Mesodermal cell (in vitro differentiated cells): ENCODE results near the gene ZNF397.
A peak's percentile ranks its signal among the peaks of the same experiment; 100 is the strongest.

Experiments
- H3K27ac ChIP-seq: 2 replicates; pipeline ENCODE4 v1.7.0; 2013; ENCODE audit warnings: mild to moderate bottlenecking, low read depth, low read length, moderate library complexity; ENCODE audit not compliant: severe bottlenecking
- H3K36me3 ChIP-seq: 2 replicates; pipeline ENCODE4 v1.7.1; 2013; ENCODE audit warnings: mild to moderate bottlenecking, low read length, moderate library complexity; ENCODE audit not compliant: control insufficient read depth, insufficient read depth
- H3K4me1 ChIP-seq: one replicate; pipeline ENCODE4 v1.7.1; 2013; ENCODE audit warnings: mild to moderate bottlenecking, low read length; ENCODE audit not compliant: insufficient read depth, control insufficient read depth, poor library complexity, severe bottlenecking
- H3K4me3 ChIP-seq: 2 replicates; pipeline ENCODE4 v1.7.0; 2013; ENCODE audit warnings: low read length, control low read depth, mild to moderate bottlenecking; ENCODE audit not compliant: insufficient read depth, poor library complexity, severe bottlenecking; ENCODE audit errors: extremely low read depth
- H3K9me3 ChIP-seq: 2 replicates; pipeline ENCODE4 v1.7.1; 2013; ENCODE audit warnings: mild to moderate bottlenecking, low read length, moderate library complexity; ENCODE audit not compliant: control insufficient read depth
- WGBS, 2 experiments: methylation state at CpG; one replicate each; pipeline ENCODE4 v1.1.5; 2013; ENCODE audit warnings: missing lambda C conversion rate in 2 of 2; ENCODE audit not compliant: insufficient coverage in 2 of 2; 5-methylcytosine and 5-hydroxymethylcytosine counted together

The ZNF397 gene

DNA sequence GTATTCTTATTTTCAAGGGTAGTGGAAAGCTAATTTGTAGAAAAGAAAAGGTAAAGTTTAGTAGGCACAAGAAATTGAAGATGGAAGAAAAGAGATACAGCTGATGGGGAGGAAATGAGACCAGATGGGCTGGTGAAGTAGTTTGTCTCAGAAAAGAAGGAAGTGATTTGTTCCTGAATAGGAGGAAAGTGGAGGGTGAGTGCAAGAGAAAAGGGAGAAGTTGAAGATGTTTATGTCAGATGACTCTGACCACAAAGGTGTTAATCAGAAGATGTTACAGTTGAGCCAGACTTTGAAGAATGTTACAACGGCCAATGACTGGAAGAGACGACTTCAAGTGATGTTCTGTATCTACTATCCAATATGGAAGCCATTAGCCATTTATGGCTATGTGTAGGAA lies 28.0 kb downstream of the ZNF397 start:
- H3K27ac ChIP-seq: no peak overlapping the region
- no peaks in the 10 kb centered on the region for H3K36me3 ChIP-seq
- H3K9me3 ChIP-seq: peaks cover 12% of the 10 kb centered on the region
- WGBS, 2 experiments: 93 to 100% methylated on average over 2 of the region's 2 CpGs
- H3K4me1 ChIP-seq: no peaks in the 10 kb centered on the region
- no peak overlapping the region for H3K4me3 ChIP-seq

DNA sequence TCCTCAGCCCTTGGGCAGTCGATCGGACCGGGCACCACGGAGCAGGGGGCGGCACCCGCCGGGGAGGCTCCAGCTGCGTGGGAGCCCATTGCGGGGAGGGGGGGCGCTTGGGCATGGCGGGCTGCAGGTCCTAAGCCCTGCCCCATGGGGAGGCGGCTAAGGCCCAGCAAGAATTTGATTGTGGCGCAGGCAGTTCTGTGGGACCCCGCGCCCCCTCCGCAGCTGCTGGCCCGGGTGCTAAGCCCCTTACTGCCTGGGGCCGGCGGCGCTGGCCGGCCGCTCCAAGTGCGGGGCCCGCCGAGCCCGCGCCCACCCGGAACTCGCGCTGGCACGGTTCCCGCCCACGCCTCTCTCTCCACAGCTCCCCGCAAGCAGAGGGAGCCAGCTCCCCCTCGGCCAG lies 30.8 kb downstream of the ZNF397 start:
- Histone ChIP-seq H3K36me3 (no peaks in the 10 kb centered on the region), H3K9me3 (peaks cover 16% of the 10 kb centered on the region), H3K27ac (no peak overlapping the region), H3K4me1 (no peaks in the 10 kb centered on the region), H3K4me3 (no peak overlapping the region)
- WGBS, 2 experiments: 89 to 94% methylated on average over 33 to 34 of the region's 35 CpGs

DNA sequence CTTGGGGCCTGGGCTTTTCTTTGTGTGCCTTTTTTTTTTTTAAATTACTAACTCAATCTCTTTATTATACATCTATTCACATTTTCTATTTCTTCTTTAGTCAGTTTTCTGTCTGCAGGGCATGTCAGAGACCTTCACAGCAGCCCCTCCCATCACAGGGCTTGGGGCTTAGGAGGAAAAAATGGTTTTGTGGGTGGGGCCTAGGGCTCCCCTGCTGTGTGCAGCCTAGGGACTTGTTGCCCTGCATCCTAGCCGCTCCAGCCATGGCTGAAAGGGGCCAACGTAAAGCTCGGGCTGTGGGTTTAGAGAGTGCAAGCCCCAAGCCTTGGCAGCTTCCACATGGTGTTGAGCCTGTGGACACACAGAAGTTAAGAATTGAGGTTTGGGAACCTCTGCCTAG lies 35.4 kb downstream of the ZNF397 start:
- H3K4me3 ChIP-seq: no peak overlapping the region
- 94 to 100% methylated on average over 2 to 3 of the region's 3 CpGs for WGBS, 2 experiments
- peaks cover 21% of the 10 kb centered on the region for H3K9me3 ChIP-seq
- no peak overlapping the region for H3K27ac ChIP-seq
- H3K36me3 ChIP-seq: no peaks in the 10 kb centered on the region
- H3K4me1 ChIP-seq: no peaks in the 10 kb centered on the region

DNA sequence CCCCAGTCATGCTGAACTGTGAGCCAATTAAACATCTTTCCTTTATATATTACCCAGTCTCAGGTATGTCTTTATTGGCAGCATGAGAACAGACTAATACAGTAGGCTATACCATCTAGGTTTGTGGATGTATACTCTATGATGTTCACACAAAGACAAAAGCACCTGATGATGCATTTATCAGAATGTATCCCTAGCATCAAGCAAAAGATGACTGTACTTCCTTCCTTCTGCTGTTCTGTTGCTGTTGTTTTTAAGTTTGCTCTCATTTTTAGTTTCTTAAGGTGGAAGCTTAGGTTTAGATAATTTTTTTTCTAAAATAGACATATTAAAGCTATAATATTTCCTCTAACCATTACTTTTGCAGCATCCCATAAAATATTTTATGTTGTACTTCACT lies 36.8 kb downstream of the ZNF397 start:
- Histone ChIP-seq H3K4me1 (peaks cover 8% of the 10 kb centered on the region), H3K9me3 (peaks cover 21% of the 10 kb centered on the region), H3K4me3 (no peak overlapping the region), H3K27ac (no peak overlapping the region), H3K36me3 (no peaks in the 10 kb centered on the region)

DNA sequence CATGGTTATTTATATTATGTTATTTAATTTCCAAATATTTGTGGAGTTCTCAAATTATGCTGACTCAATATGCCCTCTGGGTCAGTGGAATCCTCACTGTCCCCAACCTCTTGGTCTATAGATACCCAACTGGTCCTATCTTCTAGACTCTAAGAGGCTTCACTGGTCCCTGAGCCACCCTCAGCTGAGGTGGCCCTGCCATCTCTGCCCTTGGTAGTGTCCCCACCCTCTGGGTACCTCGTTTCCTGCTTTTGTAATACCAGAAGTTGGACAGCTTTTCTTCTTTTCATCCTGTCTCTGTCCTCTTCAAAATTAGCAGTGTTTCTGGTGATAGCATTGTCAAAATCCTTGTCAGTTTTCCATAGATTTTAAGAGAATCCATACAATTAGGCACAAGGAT lies 37.3 kb downstream of the ZNF397 start:
- 83 to 100% methylated on average over 1 of the region's 1 CpG for WGBS, 2 experiments
- Histone ChIP-seq H3K4me3 (no peak overlapping the region), H3K9me3 (peaks cover 25% of the 10 kb centered on the region), H3K36me3 (no peaks in the 10 kb centered on the region), H3K27ac (no peak overlapping the region), H3K4me1 (peaks cover 10% of the 10 kb centered on the region)

DNA sequence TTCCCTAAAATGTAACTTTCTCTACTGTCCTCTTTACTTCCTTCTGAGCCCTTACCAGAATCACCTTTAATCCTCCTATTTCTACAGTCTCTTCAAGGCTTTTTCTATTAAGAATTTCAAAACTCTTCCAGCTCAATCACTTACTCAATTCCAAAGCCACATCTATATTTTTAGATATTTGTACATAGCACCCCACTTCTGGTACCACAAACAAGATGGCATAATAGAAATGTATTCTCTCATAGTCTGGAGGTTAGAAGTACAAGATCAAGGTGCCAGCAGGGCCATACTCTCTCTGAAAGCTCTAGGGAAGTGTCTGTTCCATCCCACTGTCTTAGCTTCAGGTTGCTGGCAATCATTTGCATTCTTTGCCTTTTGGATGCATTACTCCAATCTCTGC lies 38.1 kb downstream of the ZNF397 start:
- Histone ChIP-seq H3K4me3 (no peak overlapping the region), H3K36me3 (peaks cover 4% of the 10 kb centered on the region), H3K27ac (no peak overlapping the region), H3K4me1 (peaks cover 10% of the 10 kb centered on the region), H3K9me3 (peaks cover 30% of the 10 kb centered on the region)

DNA sequence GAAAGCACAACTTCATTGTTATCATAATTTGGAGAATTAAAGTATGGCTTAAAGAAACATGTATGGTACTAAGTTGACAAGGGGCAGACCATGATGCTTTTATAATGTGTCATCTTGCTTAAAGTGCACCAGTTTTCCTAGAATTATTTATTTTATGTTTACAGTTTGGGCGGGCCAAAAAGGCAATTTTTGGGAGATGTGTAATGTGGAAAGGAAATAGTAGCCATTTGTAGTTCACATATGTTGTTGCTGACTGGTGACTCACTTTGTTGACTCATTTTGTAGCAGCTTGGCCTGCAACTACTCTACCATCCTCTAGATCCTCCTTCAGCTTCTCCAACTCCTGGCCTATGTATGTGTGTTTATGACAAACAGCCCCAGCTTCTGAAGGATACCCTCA lies 41.5 kb downstream of the ZNF397 start:
- Histone ChIP-seq H3K4me3 (no peak overlapping the region), H3K9me3 (peaks cover 35% of the 10 kb centered on the region), H3K36me3 (peaks cover 14% of the 10 kb centered on the region), H3K27ac (no peak overlapping the region), H3K4me1 (peaks cover 10% of the 10 kb centered on the region)
- 40 to 80% methylated on average over 1 of the region's 1 CpG for WGBS, 2 experiments

DNA sequence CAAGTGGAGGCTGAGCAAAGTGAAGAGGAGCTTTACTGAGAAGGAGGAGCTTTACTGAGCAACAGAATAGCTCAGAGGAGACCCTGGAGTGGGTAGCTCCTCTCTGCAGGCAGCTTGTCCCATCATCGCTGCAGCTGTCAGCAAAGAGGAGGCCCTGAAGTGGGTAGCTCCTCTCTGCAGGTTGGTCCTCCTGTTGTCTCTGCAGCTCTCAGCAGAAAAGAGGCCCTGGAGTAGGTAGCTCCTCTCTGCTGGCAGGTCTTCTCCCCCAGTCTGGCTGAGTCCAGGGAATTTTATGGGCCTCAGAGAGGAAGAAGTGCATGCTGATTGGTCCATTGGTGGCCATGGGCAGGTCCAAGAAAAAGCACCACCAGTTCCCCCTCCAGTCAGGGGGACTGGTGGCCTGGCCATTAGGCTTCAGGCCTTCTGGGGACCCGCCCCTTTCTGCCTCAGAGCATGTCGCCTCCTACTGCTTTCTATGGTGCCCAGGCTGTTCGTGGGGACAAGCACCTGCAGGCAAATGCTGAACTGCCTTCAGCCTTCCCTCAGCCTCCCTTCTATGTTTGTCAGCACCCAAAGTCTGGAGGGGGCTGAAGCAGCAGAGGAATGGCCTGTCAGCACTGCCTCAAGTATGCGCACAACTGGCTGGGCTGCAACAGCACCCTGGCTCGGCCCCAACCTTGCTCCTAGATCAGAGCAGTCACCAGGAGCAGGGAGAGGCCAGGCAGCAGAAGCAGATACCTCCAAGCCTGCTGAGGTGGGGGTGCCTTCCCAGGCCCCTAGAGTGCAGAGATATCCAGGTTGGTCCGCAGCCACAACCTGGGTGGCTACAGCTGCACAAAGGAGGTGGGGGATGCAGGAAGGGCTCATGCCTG lies 43.3 kb downstream of the ZNF397 start:
- peaks cover 14% of the 10 kb centered on the region for H3K36me3 ChIP-seq
- no peak overlapping the region for H3K27ac ChIP-seq
- peaks cover 10% of the 10 kb centered on the region for H3K4me1 ChIP-seq
- 92 to 95% methylated on average over 7 of the region's 7 CpGs for WGBS, 2 experiments
- H3K4me3 ChIP-seq: no peak overlapping the region
- H3K9me3 ChIP-seq: peaks cover 34% of the 10 kb centered on the region

DNA sequence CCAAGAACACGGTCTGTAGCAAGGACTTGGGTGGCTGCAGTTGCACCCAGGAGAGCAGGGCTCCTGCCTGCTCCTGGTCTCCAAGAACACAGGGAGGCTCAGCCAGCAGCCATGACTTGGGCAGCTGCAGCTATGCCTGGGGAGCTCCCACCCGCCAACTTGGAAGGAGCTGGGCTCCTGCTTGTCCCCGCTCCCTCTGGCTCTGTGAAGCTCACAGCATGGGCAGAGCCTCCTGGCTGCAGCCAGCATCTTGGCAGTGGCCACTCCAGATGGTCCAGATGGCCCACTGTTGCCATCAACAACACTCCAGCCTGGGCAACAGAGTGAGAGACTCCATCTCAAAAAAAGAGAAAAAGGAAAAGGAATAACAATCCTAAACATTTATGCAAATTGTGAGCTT lies 44.0 kb downstream of the ZNF397 start:
- H3K36me3 ChIP-seq: peaks cover 14% of the 10 kb centered on the region
- 94 to 95% methylated on average over 2 of the region's 3 CpGs for WGBS, 2 experiments
- peaks cover 33% of the 10 kb centered on the region for H3K9me3 ChIP-seq
- H3K4me3 ChIP-seq: no peak overlapping the region
- H3K27ac ChIP-seq: no peak overlapping the region
- peaks cover 10% of the 10 kb centered on the region for H3K4me1 ChIP-seq

DNA sequence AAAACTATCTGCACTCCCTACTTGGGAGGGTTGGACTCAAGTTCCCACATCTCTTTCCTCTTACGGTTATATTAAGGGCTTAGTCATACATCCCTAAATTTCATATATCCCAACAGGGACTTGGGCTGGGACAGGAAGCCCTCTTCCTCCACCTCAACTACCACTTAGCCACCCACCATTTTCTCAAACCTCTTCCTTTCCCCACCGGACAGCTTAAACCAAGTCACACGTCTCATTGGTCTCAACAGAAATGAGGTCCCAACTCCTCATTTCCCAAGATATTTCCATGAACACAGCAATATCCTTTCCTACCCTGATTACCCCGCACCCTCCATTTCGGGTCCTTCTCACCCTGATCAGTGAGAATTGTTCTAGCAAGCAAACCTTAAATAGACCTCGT lies 48.5 kb downstream of the ZNF397 start:
- Histone ChIP-seq H3K4me1 (peaks cover 4% of the 10 kb centered on the region), H3K9me3 (peaks cover 17% of the 10 kb centered on the region), H3K4me3 (peak overlapping the region; percentile 79), H3K27ac (peak overlapping the region; percentile 66), H3K36me3 (peaks cover 32% of the 10 kb centered on the region)
- WGBS, 2 experiments: 70 to 88% methylated on average over 5 to 6 of the region's 6 CpGs

DNA sequence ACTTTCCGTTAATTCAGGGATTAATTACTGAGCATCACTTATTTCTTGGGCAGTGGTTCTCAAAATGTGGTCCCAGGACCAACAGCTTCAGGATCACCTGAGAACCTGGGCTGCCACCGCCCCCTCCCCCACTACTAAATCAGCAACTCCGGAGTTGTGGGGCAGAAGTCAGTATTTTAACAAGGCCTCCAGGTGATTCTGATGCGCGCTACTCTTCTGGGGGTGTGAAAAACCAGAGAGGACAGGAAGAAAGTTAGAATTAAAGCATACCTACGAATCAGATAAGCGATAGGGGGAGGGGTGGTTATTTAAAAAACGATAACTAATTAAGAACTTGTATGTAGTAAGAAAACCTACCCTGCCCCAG lies 48.9 kb downstream of the ZNF397 start:
- Histone ChIP-seq H3K4me3 (peak overlapping the region; percentile 79), H3K9me3 (peaks cover 13% of the 10 kb centered on the region), H3K4me1 (peaks cover 4% of the 10 kb centered on the region), H3K36me3 (peaks cover 32% of the 10 kb centered on the region), H3K27ac (peak overlapping the region; percentile 66)
- WGBS, 2 experiments: 6 to 21% methylated on average over 3 of the region's 8 CpGs
